WTC11 (cell line): ENCODE results near the gene OBSCN. TPM values are rescaled to one million over a fixed set of nuclear protein-coding genes. Genes with fewer than 3 reads are reported as not detected.

Source experiments
- ATAC-seq: fragments of 200-7000 bp; cut with Tn5 transposase; 2 replicates; pipeline ENCODE4 v1.10.0; 2021; ENCODE audit warnings: mild to moderate bottlenecking, moderate library complexity
- CTCF ChIA-PET: fragments of 300-600 bp; sonication (Branson Sonifier 250); formaldehyde crosslinking; loops from one replicate; lab custom pipeline; 2021; ENCODE audit warnings: antibody characterized with exemption; lab: Charles Lee
- POLR2A ChIA-PET: fragments of 350-600 bp; sonication (Branson Sonifier 250); formaldehyde crosslinking; loops from one replicate; lab custom pipeline; 2021; ENCODE audit warnings: antibody characterized with exemption; lab: Charles Lee
- DNase-seq: peaks from one replicate; pipeline ENCODE4 v3.0.0; 2021; ENCODE audit warnings: low spot score
- H3K27ac Mint-ChIP-seq: 2 replicates; pipeline ENCODE4 v1.8.0; 2021; ENCODE audit warnings: mixed read lengths
- H3K27me3 Mint-ChIP-seq: 2 replicates; pipeline ENCODE4 v1.8.0; 2021; ENCODE audit warnings: low read depth, mild to moderate bottlenecking, moderate library complexity, mixed read lengths
- H3K36me3 Mint-ChIP-seq: 2 replicates; pipeline ENCODE4 v1.8.0; 2021; ENCODE audit warnings: mixed read lengths
- H3K4me1 Mint-ChIP-seq: 2 replicates; pipeline ENCODE4 v1.8.0; 2022; ENCODE audit warnings: mixed read lengths
- H3K4me3 Mint-ChIP-seq: 2 replicates; pipeline ENCODE4 v1.8.0; 2021; ENCODE audit warnings: mild to moderate bottlenecking, moderate library complexity, mixed read lengths
- H3K9me3 Mint-ChIP-seq: 2 replicates; pipeline ENCODE4 v1.8.0; 2021; ENCODE audit warnings: mixed read lengths
- CBFB ChIP-seq: sonication (generic); formaldehyde crosslinking; IDR thresholded peaks from 2 replicates; pipeline ENCODE4 v1.8.1; 2022; ENCODE audit warnings: mild to moderate bottlenecking, low read depth, missing genetic modification reagents
- CREB1 ChIP-seq: sonication (generic); formaldehyde crosslinking; IDR thresholded peaks from 2 replicates; pipeline ENCODE4 v1.8.0; 2023; ENCODE audit warnings: mild to moderate bottlenecking, missing genetic modification reagents
- FOXP1 ChIP-seq: sonication (generic); formaldehyde crosslinking; IDR thresholded peaks from 2 replicates; pipeline ENCODE4 v1.8.0; 2022; ENCODE audit warnings: missing genetic modification reagents, mild to moderate bottlenecking, moderate library complexity, borderline replicate concordance
- GTF2I ChIP-seq: fragments of 250-450 bp; sonication (Bioruptor Pico); conservative IDR thresholded peaks from 2 replicates; pipeline ENCODE4 v1.4.0; 2021; ENCODE audit warnings: mild to moderate bottlenecking
- JUN ChIP-seq: sonication (generic); formaldehyde crosslinking; IDR thresholded peaks from 2 replicates; pipeline ENCODE4 v1.8.0; 2023; ENCODE audit warnings: mild to moderate bottlenecking, missing genetic modification reagents
- KAT7 ChIP-seq: sonication (generic); formaldehyde crosslinking; IDR thresholded peaks from 2 replicates; pipeline ENCODE4 v1.8.1; 2023; ENCODE audit warnings: missing genetic modification reagents, mild to moderate bottlenecking, borderline replicate concordance
- NR1H2 ChIP-seq: sonication (generic); formaldehyde crosslinking; IDR thresholded peaks from 2 replicates; pipeline ENCODE4 v1.9.0; 2021; ENCODE audit warnings: mild to moderate bottlenecking, moderate library complexity, missing genetic modification reagents
- OVOL2 ChIP-seq: fragments of 250-450 bp; sonication (Bioruptor Pico); IDR thresholded peaks from 2 replicates; pipeline ENCODE4 v1.9.0; 2021; ENCODE audit warnings: mild to moderate bottlenecking, borderline replicate concordance
- SP1 ChIP-seq: sonication (generic); formaldehyde crosslinking; conservative IDR thresholded peaks from 2 replicates; pipeline ENCODE4 v1.8.1; 2022; ENCODE audit warnings: missing genetic modification reagents
- TCF7 ChIP-seq: sonication (generic); formaldehyde crosslinking; IDR thresholded peaks from 2 replicates; pipeline ENCODE4 v1.8.0; 2022; ENCODE audit warnings: mild to moderate bottlenecking, low read depth, missing genetic modification reagents, moderate library complexity
- ZNF121 ChIP-seq: sonication (generic); formaldehyde crosslinking; IDR thresholded peaks from 2 replicates; pipeline ENCODE4 v1.8.0; 2023; ENCODE audit warnings: missing genetic modification reagents
- ZNF232 ChIP-seq: sonication (generic); formaldehyde crosslinking; IDR thresholded peaks from 2 replicates; pipeline ENCODE4 v1.8.0; 2022; ENCODE audit warnings: mild to moderate bottlenecking, missing genetic modification reagents
- ZNF396 ChIP-seq: fragments of 250-450 bp; sonication (Bioruptor Pico); IDR thresholded peaks from 2 replicates; pipeline ENCODE4 v1.8.0; 2021; ENCODE audit warnings: mild to moderate bottlenecking, moderate library complexity, borderline replicate concordance
- total RNA-seq: library from RNA; stranded (reverse); gene quantifications from 3 replicates; pipeline ENCODE4 v1.2.3, GENCODE V29; 2021
- TF ChIP-seq, protein P1 (sequence below): sonication (generic); formaldehyde crosslinking; IDR thresholded peaks from 2 replicates; pipeline ENCODE4 v1.8.1; 2023; ENCODE audit warnings: mild to moderate bottlenecking, moderate library complexity, missing genetic modification reagents
- TF ChIP-seq, protein P2 (sequence below): sonication (generic); formaldehyde crosslinking; IDR thresholded peaks from 2 replicates; pipeline ENCODE4 v1.8.1; 2023; ENCODE audit warnings: mild to moderate bottlenecking, missing genetic modification reagents
- TF ChIP-seq, protein P3 (sequence below): sonication (generic); formaldehyde crosslinking; IDR thresholded peaks from 2 replicates; pipeline ENCODE4 v1.8.1; 2022; ENCODE audit warnings: missing genetic modification reagents, borderline replicate concordance
- TF ChIP-seq, protein P4 (sequence below): fragments of 250-450 bp; sonication (Bioruptor Pico); IDR thresholded peaks from 2 replicates; pipeline ENCODE4 v1.9.0; 2021; ENCODE audit warnings: moderate library complexity, mild to moderate bottlenecking, inconsistent platforms, borderline replicate concordance
- TF ChIP-seq, protein P5 (sequence below): fragments of 250-450 bp; sonication (Bioruptor Pico); conservative IDR thresholded peaks from 2 replicates; pipeline ENCODE4 v1.9.0; 2021; ENCODE audit warnings: mild to moderate bottlenecking
- TF ChIP-seq, protein P6 (sequence below): sonication (generic); formaldehyde crosslinking; IDR thresholded peaks from 2 replicates; pipeline ENCODE4 v1.8.0; 2022; ENCODE audit warnings: mild to moderate bottlenecking, missing genetic modification reagents
- TF ChIP-seq, protein P7 (sequence below): sonication (generic); formaldehyde crosslinking; IDR thresholded peaks from 2 replicates; pipeline ENCODE4 v1.8.1; 2022; ENCODE audit warnings: low read depth, mild to moderate bottlenecking, moderate library complexity, missing genetic modification reagents, borderline replicate concordance
- TF ChIP-seq, protein P8 (sequence below): sonication (generic); formaldehyde crosslinking; IDR thresholded peaks from 2 replicates; pipeline ENCODE4 v1.8.1; 2023; ENCODE audit warnings: mild to moderate bottlenecking, missing genetic modification reagents, moderate library complexity

The OBSCN gene
- total RNA-seq, 1 experiment from 2014 or later: 38.8 TPM

DNA sequence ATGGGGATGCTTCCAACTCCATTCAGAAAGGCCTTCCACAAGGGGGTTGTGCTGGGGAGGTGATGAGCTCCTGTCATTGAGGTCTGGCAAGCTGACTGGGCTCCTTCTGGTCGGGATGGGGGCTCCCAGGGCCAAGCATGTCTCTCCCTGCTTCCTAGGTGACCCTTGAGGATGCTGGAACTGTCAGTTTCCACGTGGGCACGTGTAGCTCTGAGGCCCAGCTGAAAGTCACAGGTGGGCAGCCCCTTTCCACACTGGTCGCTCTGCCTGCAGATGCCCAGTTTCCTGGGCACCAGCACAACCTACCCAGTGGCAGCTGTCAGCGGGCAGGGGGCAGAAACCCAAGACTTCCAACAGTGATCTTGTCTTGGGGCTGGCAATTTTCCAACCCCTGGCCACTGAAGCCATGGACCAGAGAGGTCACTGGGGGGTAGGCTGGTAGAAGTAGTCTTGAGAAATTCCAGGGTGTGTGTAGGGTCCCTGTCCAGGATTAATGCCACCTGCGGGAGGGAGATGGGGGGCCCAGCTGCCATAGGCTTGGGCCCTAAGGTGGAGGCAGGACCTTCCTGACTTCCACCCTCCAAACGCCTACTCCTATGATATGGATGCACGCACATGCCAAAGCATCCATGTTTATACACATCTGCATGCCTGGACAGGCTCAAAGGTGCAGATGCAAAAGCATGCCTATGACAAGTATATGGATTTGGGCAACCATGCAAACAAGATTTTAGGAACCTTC, 101.7 kb downstream of the OBSCN start:
- ATAC-seq (no peak), DNase-seq (no peak)
- ChIA-PET POLR2A (interaction anchor here (0.5 kb wide), 1 partner anchor 315 kb away, joined by 3 read pairs; no protein-coding TSS in a partner anchor), CTCF (interaction anchor here (0.7 to 1.7 kb wide), 7 partner anchors 22 to 179 kb away, joined by 3 to 5 read pairs (median 4); no protein-coding TSS in a partner anchor)
- no peaks in the 10 kb centered on the region for H3K4me1 Mint-ChIP-seq
- no peak overlapping the region for H3K27ac Mint-ChIP-seq
- H3K4me3 Mint-ChIP-seq: no peak overlapping the region
- H3K9me3 Mint-ChIP-seq: peaks cover 12% of the 10 kb centered on the region
- no peak for TF ChIP-seq GTF2I (CRISPR knock-in tag)
- TF ChIP-seq, protein P1, sequence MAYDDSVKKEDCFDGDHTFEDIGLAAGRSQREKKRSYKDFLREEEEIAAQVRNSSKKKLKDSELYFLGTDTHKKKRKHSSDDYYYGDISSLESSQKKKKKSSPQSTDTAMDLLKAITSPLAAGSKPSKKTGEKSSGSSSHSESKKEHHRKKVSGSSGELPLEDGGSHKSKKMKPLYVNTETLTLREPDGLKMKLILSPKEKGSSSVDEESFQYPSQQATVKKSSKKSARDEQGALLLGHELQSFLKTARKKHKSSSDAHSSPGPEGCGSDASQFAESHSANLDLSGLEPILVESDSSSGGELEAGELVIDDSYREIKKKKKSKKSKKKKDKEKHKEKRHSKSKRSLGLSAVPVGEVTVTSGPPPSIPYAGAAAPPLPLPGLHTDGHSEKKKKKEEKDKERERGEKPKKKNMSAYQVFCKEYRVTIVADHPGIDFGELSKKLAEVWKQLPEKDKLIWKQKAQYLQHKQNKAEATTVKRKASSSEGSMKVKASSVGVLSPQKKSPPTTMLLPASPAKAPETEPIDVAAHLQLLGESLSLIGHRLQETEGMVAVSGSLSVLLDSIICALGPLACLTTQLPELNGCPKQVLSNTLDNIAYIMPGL (CRISPR knock-in tag): no peak
- TF ChIP-seq, protein P2, sequence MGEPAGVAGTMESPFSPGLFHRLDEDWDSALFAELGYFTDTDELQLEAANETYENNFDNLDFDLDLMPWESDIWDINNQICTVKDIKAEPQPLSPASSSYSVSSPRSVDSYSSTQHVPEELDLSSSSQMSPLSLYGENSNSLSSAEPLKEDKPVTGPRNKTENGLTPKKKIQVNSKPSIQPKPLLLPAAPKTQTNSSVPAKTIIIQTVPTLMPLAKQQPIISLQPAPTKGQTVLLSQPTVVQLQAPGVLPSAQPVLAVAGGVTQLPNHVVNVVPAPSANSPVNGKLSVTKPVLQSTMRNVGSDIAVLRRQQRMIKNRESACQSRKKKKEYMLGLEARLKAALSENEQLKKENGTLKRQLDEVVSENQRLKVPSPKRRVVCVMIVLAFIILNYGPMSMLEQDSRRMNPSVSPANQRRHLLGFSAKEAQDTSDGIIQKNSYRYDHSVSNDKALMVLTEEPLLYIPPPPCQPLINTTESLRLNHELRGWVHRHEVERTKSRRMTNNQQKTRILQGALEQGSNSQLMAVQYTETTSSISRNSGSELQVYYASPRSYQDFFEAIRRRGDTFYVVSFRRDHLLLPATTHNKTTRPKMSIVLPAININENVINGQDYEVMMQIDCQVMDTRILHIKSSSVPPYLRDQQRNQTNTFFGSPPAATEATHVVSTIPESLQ (CRISPR knock-in tag): no peak
- TF ChIP-seq CBFB (CRISPR knock-in tag): no peak
- TF ChIP-seq SP1 (CRISPR knock-in tag): no peak
- TF ChIP-seq, protein P3, sequence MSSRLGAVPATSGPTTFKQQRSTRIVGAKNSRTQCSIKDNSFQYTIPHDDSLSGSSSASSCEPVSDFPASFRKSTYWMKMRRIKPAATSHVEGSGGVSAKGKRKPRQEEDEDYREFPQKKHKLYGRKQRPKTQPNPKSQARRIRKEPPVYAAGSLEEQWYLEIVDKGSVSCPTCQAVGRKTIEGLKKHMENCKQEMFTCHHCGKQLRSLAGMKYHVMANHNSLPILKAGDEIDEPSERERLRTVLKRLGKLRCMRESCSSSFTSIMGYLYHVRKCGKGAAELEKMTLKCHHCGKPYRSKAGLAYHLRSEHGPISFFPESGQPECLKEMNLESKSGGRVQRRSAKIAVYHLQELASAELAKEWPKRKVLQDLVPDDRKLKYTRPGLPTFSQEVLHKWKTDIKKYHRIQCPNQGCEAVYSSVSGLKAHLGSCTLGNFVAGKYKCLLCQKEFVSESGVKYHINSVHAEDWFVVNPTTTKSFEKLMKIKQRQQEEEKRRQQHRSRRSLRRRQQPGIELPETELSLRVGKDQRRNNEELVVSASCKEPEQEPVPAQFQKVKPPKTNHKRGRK (CRISPR knock-in tag): no peak
- TF ChIP-seq ZNF121: no peak
- TF ChIP-seq, protein P4, sequence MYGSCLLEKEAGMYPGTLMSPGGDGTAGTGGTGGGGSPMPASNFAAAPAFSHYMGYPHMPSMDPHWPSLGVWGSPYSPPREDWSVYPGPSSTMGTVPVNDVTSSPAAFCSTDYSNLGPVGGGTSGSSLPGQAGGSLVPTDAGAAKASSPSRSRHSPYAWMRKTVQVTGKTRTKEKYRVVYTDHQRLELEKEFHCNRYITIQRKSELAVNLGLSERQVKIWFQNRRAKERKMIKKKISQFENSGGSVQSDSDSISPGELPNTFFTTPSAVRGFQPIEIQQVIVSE: no peak
- TF ChIP-seq, protein P5, sequence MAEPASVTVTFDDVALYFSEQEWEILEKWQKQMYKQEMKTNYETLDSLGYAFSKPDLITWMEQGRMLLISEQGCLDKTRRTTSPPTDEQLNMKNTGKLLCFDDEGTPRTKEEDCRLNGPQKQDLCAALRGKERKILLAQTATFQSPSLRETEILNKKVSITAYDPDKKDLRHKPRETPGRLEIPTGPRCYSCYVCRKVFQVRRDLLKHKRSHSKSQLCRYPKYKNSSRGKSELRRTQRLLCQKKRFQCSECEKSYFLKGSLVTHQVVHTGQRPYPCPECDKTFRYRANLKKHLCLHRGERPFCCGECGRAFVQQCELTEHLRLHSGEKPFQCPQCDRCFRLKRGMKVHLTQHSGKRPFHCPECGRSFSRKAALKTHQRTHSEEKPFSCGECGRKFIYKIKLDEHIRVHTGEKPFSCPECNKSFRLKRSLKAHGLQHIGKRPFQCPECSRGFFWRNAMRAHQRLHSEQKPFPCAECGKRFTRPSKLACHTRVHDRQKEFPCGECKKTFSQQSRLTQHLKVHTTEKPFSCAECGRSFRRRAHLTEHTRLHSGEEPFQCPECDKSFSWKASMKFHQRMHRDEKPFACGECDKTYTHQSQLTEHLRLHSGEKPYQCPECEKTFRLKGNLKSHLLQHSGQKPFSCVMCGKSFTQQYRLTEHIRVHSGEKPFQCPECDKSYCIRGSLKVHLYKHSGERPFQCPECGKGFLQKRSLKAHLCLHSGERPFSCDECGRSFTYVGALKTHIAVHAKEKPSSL (CRISPR knock-in tag): no peak
- TF ChIP-seq CREB1 (CRISPR knock-in tag): no peak
- TF ChIP-seq FOXP1 (CRISPR knock-in tag): no peak
- no peaks in the 10 kb centered on the region; the same call in 1 of the 2 replicates for H3K27me3 Mint-ChIP-seq
- H3K36me3 Mint-ChIP-seq: peaks cover 22% of the 10 kb centered on the region

DNA sequence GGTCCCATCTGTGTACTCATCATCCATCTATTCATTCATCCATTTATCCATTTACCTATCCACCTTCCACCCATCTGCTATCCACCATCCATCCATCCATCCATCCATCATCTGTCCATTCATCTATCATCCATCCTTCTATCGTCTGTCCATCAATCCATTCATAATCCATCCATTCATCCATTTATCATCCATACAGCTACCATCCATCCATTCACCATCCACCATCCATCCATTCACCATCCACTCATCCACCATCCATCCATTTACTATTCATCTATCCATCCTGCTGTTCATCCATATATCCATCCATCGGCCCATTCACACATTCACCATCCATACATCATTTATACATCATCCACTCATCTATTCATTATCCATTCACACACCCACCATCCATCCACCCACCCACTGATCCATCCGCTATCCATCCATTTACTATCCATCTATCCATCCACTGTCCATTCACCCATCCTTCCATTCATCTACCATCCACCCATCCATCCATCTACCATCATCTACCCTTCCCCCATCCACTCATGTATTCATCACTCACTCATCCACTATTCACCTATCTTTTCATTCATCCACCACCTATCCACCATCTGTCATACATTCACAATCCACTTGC, 102.4 kb downstream of the OBSCN start:
- DNase-seq (no peak), ATAC-seq (no peak)
- H3K27me3 Mint-ChIP-seq: no peaks in the 10 kb centered on the region; the same call in 1 of the 2 replicates
- no peaks in the 10 kb centered on the region for H3K4me1 Mint-ChIP-seq
- peaks cover 7% of the 10 kb centered on the region for H3K9me3 Mint-ChIP-seq
- ChIA-PET CTCF (interaction anchor here (1.7 kb wide), 1 partner anchor 64 kb away, joined by 4 read pairs; no protein-coding TSS in a partner anchor), POLR2A (no interaction called here)
- no peak overlapping the region for H3K4me3 Mint-ChIP-seq
- H3K36me3 Mint-ChIP-seq: peaks cover 23% of the 10 kb centered on the region
- H3K27ac Mint-ChIP-seq: no peak overlapping the region
- TF ChIP-seq JUN (CRISPR knock-in tag): no peak
- TF ChIP-seq OVOL2 (CRISPR knock-in tag): no peak
- TF ChIP-seq, protein P6, sequence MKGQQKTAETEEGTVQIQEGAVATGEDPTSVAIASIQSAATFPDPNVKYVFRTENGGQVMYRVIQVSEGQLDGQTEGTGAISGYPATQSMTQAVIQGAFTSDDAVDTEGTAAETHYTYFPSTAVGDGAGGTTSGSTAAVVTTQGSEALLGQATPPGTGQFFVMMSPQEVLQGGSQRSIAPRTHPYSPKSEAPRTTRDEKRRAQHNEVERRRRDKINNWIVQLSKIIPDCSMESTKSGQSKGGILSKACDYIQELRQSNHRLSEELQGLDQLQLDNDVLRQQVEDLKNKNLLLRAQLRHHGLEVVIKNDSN (CRISPR knock-in tag): no peak
- TF ChIP-seq NR1H2: no peak
- no peak for TF ChIP-seq KAT7 (CRISPR knock-in tag)
- TF ChIP-seq ZNF396 (CRISPR knock-in tag): no peak
- no peak for TF ChIP-seq ZNF232 (CRISPR knock-in tag)
- no peak for TF ChIP-seq TCF7
- TF ChIP-seq, protein P4: no peak
- TF ChIP-seq, protein P7, sequence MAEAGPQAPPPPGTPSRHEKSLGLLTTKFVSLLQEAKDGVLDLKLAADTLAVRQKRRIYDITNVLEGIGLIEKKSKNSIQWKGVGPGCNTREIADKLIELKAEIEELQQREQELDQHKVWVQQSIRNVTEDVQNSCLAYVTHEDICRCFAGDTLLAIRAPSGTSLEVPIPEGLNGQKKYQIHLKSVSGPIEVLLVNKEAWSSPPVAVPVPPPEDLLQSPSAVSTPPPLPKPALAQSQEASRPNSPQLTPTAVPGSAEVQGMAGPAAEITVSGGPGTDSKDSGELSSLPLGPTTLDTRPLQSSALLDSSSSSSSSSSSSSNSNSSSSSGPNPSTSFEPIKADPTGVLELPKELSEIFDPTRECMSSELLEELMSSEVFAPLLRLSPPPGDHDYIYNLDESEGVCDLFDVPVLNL (CRISPR knock-in tag): no peak
- TF ChIP-seq, protein P8, sequence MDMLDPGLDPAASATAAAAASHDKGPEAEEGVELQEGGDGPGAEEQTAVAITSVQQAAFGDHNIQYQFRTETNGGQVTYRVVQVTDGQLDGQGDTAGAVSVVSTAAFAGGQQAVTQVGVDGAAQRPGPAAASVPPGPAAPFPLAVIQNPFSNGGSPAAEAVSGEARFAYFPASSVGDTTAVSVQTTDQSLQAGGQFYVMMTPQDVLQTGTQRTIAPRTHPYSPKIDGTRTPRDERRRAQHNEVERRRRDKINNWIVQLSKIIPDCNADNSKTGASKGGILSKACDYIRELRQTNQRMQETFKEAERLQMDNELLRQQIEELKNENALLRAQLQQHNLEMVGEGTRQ (CRISPR knock-in tag): no peak
